Subcutaneous adipose tissue (tissue), 4 donors: Measurements from ENCODE around the gene CCDC181. TPM values are rescaled to one million over a fixed set of nuclear protein-coding genes. Genes with fewer than 3 reads are reported as not detected.

ENCODE experiments used
- CTCF ChIP-seq: fragments of 450-650 bp; IDR thresholded peaks from one replicate; pipeline ENCODE4 v1.5.1; 2016; ENCODE audit warnings: low read depth, mild to moderate bottlenecking, control low read depth, antibody characterized with exemption, moderate library complexity
- total RNA-seq, 4 donors: library from RNA; depleted of rRNA; stranded (reverse); fragments of >200 nt; gene quantifications; one replicate each; pipeline ENCODE4 v1.1.0, GENCODE V29; 2016

Gene CCDC181
- total RNA-seq, 4 donors from 2014 or later: not detected

DNA sequence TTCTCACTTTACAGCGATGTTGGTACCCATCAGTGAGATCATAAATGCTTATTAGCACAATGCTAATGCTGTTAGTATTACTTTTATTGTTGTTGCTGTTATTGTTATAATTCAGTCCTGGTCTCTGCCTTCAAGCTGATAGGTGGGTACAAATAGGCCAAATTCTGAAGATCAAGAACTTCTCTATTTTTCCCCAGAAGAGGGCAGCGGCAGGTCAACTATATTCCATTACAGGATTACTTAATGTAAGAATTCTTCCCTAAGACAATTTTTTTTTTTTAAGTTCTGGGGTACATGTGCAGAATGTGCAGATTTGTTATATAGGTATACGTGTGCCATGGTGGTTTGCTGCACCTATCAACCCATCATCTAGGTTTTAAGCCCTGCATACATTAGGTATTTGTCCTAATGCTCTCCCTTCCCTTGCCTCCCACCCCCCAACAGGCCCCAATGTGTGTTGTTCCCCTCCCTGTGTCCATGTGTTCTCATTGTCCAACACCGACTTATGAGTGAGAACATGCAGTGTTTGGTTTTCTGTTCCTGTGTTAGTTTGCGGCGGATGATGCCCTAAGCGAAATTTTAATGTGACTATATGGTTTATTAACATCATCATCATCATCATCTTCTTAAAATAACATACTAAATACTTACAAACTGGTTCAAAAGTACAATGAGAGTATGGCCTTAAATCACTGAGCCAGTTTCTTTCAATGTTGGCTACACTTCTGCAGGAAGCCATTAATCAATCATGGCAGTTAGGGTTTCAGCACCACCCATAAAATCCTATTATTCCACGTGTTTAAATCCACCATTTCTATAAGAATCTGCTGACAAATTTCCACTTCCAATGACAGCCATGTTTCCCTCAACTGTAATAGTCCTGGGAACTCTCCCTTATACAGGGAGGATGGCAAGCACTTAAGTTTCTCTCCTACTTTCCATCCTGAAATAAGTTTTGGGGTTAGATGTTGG, 39.3 kb upstream of the CCDC181 start:
- TF ChIP-seq CTCF: no peak

GRCh38 chr1:169465281-169465680, 38.0 kb upstream of the CCDC181 start:
- TF ChIP-seq CTCF: no peak

DNA sequence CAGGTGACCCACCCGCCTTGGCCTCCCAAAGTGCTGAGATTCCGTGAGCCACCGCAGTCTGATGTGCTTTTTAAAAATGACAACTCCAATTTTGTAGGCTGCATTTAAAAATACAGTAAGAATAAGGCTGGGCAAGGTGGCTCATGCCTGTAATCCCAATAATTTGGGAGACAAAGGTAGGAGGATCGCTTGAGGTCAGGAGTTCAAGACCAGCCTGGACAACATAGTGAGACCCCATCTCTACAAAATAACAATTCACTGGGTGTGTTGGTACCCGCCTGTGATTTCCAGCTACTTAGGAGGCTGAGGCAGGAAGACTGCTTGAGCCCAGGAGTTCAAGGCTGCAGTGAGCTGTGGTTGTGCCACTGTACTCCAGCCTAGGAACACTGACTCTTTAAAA, 35.1 kb upstream of the CCDC181 start:
- TF ChIP-seq CTCF: no peak

DNA sequence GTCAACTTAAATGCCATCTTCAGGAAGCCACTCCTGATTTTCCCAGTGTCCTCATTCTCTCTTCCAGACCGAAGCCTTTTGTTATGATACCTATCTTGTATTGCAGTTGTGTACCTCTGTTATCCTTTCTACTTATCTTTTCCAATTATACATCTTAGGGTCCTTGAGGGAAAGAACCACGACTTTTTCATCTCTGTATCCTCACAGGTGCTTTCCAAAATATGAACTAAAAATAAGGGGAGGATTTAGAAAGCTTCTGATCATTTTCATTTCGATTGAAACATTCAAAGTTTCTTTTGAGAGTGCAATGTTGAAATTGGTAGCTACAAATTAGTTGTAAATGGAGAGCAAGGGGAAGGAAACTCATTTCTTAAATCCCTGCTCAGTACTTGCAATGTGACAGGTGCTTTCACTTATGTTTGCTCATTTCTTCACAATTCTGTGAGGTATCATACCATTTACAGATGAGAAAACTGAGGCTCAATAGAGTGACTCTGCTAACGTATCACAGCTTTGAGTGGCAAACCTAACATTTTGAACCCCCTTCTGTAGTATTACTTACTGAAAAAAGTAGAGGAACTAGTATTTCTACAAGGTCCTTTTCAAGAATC, 34.2 kb upstream of the CCDC181 start:
- TF ChIP-seq CTCF: no peak

DNA sequence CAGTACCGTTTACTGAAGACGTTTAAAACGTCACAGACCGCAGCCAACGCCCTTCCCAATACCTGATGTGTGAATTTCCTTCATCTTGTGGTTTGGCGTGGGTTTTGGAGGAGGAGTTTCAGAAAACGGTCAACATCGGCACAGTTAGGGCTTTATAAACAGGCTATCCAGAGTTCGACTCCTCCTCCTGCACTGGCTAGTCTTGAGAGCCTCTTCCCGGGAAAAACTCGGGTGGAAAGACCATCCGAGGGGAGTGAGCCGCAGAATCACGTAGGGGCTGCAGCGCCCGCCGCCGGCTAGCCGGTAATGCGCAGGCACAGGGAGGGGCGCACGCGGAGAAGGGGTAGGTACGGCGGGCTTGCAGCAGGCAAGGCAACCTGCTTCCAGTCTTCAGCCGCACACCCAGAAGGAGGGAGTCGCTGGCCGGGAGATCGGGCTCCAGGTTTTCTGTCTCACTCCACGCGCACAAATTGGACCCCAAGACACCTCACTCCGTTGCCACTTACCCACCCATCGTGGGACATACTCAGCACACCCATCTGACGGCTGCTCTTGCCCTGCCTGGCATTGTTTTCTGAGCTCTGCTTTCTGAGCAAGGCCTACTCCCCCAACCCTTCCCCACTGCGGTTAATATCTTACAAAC, 33.0 kb upstream of the CCDC181 start:
- TF ChIP-seq CTCF: no peak

DNA sequence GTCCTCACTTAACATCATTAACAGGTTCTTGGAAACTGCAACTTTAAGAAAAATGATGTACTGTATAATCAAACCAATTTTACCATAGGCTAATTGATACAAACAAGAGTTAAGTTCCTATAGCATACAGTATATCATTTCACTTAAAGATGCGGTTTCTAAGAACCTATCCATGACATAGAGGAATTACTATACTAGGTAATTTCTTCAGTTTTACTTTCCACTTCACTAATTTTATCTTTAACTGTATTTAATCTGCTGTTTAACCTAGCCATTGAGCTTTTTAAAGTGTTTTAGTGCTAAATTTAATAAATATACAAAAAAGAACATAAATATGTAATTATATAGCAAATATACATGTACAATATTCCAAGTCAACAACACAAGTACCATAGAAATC, 30.2 kb upstream of the CCDC181 start:
- no peak for TF ChIP-seq CTCF

- TF ChIP-seq CTCF: no peak
These were observed 28.8 kb upstream of the CCDC181 start for GRCh38 chr1:169456029-169456428.
